GM12878 (cell line): Measurements from ENCODE around the gene OPRL1. TPM values are rescaled to one million over a fixed set of nuclear protein-coding genes. Genes with fewer than 3 reads are reported as not detected.
A peak's percentile ranks its signal among the peaks of the same experiment; 100 is the strongest.

Experiments
- ATAC-seq: fragments of 200-7000 bp; cut with Tn5 transposase; 3 replicates; pipeline ENCODE4 v1.9.1; 2020; ENCODE audit warnings: mild to moderate bottlenecking, moderate library complexity
- BruUV-seq: library from RNA; stranded (reverse); fragments of 400-500 nt; replicated peaks from 2 replicates; lab custom pipeline; 2021; lab: Mats Ljungman, UMichigan
- CTCF ChIA-PET: fragments of 300-600 bp; sonication (Branson Sonifier 250); formaldehyde crosslinking; extraction: SDS; loops from one replicate; lab custom pipeline; 2021; ENCODE audit warnings: inconsistent platforms; lab: Yijun Ruan, JAX
- POLR2A ChIA-PET: fragments of 350-600 bp; formaldehyde crosslinking; extraction: SDS; loops from one replicate; lab custom pipeline; 2021; ENCODE audit warnings: inconsistent platforms; lab: Charles Lee
- RAD21 ChIA-PET: fragments of 300-600 bp; sonication (Branson Sonifier 250); formaldehyde crosslinking; loops from one replicate; lab custom pipeline; 2023; ENCODE audit warnings: antibody characterized with exemption; ENCODE audit not compliant: unreplicated experiment; lab: Charles Lee
- SMC1A ChIA-PET: fragments of 300-600 bp; sonication (Branson Sonifier 250); formaldehyde crosslinking; loops from one replicate; lab custom pipeline; 2023; ENCODE audit not compliant: unreplicated experiment, uncharacterized antibody; lab: Charles Lee
- DNase-seq: peaks from one replicate; pipeline ENCODE4 v3.0.0-alpha.2; 2011; ENCODE audit warnings: low read depth, low spot score
- FAIRE-seq: peaks from 3 replicates; lab custom pipeline; 2011; peaks lifted over from hg19 to GRCh38; lab: Jason Lieb, UNC
- H2AFZ ChIP-seq: 2 replicates; pipeline ENCODE4 v1.6.0; 2011; ENCODE audit warnings: low read depth, low read length, control low read depth; ENCODE audit not compliant: control insufficient read depth
- H3K27ac ChIP-seq: 2 replicates; pipeline ENCODE4 v1.5.1; 2011; ENCODE audit warnings: control low read depth; ENCODE audit not compliant: control insufficient read depth, insufficient read depth
- H3K27me3 ChIP-seq, 2 experiments: replicated peaks in 1 of 2; 2 replicates each; pipeline versions ENCODE4 v1.6.0 to v1.6.1; 2011; ENCODE audit warnings: low read length in 1 of 2; ENCODE audit not compliant: control insufficient read depth in 2 of 2, insufficient read depth in 2 of 2
- H3K36me3 ChIP-seq, 2 experiments: 2 replicates each; pipeline ENCODE4 v1.5.1; 2011; ENCODE audit warnings: low read length in 1 of 2; ENCODE audit not compliant: control insufficient read depth in 2 of 2, insufficient read depth in 2 of 2
- H3K4me1 ChIP-seq: 2 replicates; pipeline ENCODE4 v1.6.1; 2011; ENCODE audit warnings: mild to moderate bottlenecking, low read length, moderate library complexity, mixed read lengths; ENCODE audit not compliant: control insufficient read depth, insufficient read depth
- H3K4me2 ChIP-seq: 2 replicates; pipeline ENCODE4 v1.6.0; 2011; ENCODE audit warnings: control low read depth; ENCODE audit not compliant: control insufficient read depth, insufficient read depth
- H3K4me3 ChIP-seq: fragments of 200-600 bp; sonication (generic); 2 replicates; pipeline ENCODE4 v1.5.1; 2016
- H3K79me2 ChIP-seq: 2 replicates; pipeline ENCODE4 v1.6.0; 2011; ENCODE audit warnings: low read length; ENCODE audit not compliant: control insufficient read depth, insufficient read depth
- H3K9ac ChIP-seq: 2 replicates; pipeline ENCODE4 v1.8.0; 2011; ENCODE audit warnings: low read length, control low read depth, mixed read lengths; ENCODE audit not compliant: control insufficient read depth, insufficient read depth
- H3K9me3 ChIP-seq: replicated peaks from 3 replicates; pipeline ENCODE4 v1.5.1; 2011; ENCODE audit warnings: mild to moderate bottlenecking, low read length; ENCODE audit not compliant: control insufficient read depth, insufficient read depth
- H4K20me1 ChIP-seq: 2 replicates; pipeline ENCODE4 v1.6.0; 2011; ENCODE audit not compliant: control insufficient read depth, insufficient read depth
- CREM ChIP-seq: IDR thresholded peaks from 2 replicates; pipeline ENCODE4 v1.6.1; 2014; ENCODE audit warnings: antibody characterized with exemption, low read depth
- IKZF2 ChIP-seq, 2 experiments: fragments of 450-650 bp; IDR thresholded peaks; 2 replicates each; pipeline ENCODE4 v1.6.1; 2017; ENCODE audit warnings: mild to moderate bottlenecking in 2 of 2, moderate library complexity in 2 of 2
- LARP7 ChIP-seq: fragments of 450-650 bp; IDR thresholded peaks from 2 replicates; pipeline ENCODE4 v1.6.1; 2017; ENCODE audit warnings: mild to moderate bottlenecking
- MEF2B ChIP-seq: fragments of 450-650 bp; IDR thresholded peaks from 2 replicates; pipeline ENCODE4 v1.6.1; 2018; ENCODE audit warnings: mild to moderate bottlenecking, moderate library complexity; ENCODE audit not compliant: partially characterized antibody, poor library complexity, severe bottlenecking
- NFYB ChIP-seq: IDR thresholded peaks from 2 replicates; pipeline ENCODE4 v1.6.1; 2011; ENCODE audit warnings: low read depth, mild to moderate bottlenecking, low read length, improper control_type of control experiment, moderate library complexity; ENCODE audit not compliant: insufficient read depth
- NR2F1 ChIP-seq: fragments of 450-650 bp; conservative IDR thresholded peaks from 2 replicates; pipeline ENCODE4 v1.6.1; 2017; ENCODE audit warnings: mild to moderate bottlenecking
- POU2F2 ChIP-seq: IDR thresholded peaks from 3 replicates; pipeline ENCODE4 v1.6.1; 2011; ENCODE audit warnings: low read depth, mild to moderate bottlenecking, low read length, borderline replicate concordance
- RB1 ChIP-seq: fragments of 450-650 bp; formaldehyde crosslinking; IDR thresholded peaks from 2 replicates; pipeline ENCODE4 v1.6.1; 2017; ENCODE audit warnings: mild to moderate bottlenecking, borderline replicate concordance
- YY1 ChIP-seq: IDR thresholded peaks from 2 replicates; pipeline ENCODE4 v1.6.1; 2011; ENCODE audit warnings: low read depth, mild to moderate bottlenecking, low read length
- WGBS: methylation state at CpG from one replicate; pipeline ENCODE4 v1.1.6; 2016; ENCODE audit warnings: low lambda C conversion rate; ENCODE audit not compliant: insufficient replicate concordance, insufficient coverage; ENCODE audit errors: missing lambda C conversion rate; 5-methylcytosine and 5-hydroxymethylcytosine counted together
- in situ Hi-C: fragments of 300-500 bp; cut with MboI; formaldehyde crosslinking; loops from 9 replicates; pipeline ENCODE4 v1.14.3; 2018; ENCODE audit warnings: mixed read lengths
- intact Hi-C: fragments of 100-400 bp; cut with micrococcal nuclease; formaldehyde crosslinking; loops from one replicate; pipeline ENCODE4 v1.14.2; 2022; ENCODE audit not compliant: unreplicated experiment
- polyA plus RNA-seq, 11 experiments: library from polyadenylated mRNA; depleted of rRNA in 4 of 11; unstranded in 6 of 11; stranded (reverse) in 5 of 11; fragments of >200 nt; fragmentation: Nextera tagmentation in 4 of 11; fragmentation: Illumina TruSeq in 1 of 11; extraction: Ambion mirVana in 4 of 11; extraction: Trizol in 1 of 11; gene quantifications; 1 replicate in 1 of 11; 2 replicates in 10 of 11; pipeline versions ENCODE4 v1.2.1 to v1.2.3, GENCODE V29; 2011 to 2016; ENCODE audit warnings: inconsistent platforms in 2 of 11, missing spikeins in 2 of 11, low read depth in 1 of 11
- total RNA-seq, 4 experiments: library from RNA; depleted of rRNA in 3 of 4; stranded (reverse); fragments of >200 nt in 3 of 4; fragmentation: Illumina TruSeq in 1 of 4; extraction: Trizol in 1 of 4; gene quantifications; 2 replicates each; pipeline versions ENCODE4 v1.2.1 to v1.2.3, GENCODE V29; 2013 to 2021
- TF ChIP-seq, protein P1 (sequence below): fragments of 450-650 bp; IDR thresholded peaks from 2 replicates; pipeline ENCODE4 v1.6.1; 2017; ENCODE audit warnings: mild to moderate bottlenecking, low read depth, inconsistent platforms; ENCODE audit not compliant: poor library complexity, severe bottlenecking

The OPRL1 gene
- total and polyA plus RNA-seq, 10 of the 15 experiments (the other 5 are each of a cell fraction or from before 2014, with no cell fraction given) = 0.04 to 0.41 (median 0.24) TPM; not detected in 1

DNA sequence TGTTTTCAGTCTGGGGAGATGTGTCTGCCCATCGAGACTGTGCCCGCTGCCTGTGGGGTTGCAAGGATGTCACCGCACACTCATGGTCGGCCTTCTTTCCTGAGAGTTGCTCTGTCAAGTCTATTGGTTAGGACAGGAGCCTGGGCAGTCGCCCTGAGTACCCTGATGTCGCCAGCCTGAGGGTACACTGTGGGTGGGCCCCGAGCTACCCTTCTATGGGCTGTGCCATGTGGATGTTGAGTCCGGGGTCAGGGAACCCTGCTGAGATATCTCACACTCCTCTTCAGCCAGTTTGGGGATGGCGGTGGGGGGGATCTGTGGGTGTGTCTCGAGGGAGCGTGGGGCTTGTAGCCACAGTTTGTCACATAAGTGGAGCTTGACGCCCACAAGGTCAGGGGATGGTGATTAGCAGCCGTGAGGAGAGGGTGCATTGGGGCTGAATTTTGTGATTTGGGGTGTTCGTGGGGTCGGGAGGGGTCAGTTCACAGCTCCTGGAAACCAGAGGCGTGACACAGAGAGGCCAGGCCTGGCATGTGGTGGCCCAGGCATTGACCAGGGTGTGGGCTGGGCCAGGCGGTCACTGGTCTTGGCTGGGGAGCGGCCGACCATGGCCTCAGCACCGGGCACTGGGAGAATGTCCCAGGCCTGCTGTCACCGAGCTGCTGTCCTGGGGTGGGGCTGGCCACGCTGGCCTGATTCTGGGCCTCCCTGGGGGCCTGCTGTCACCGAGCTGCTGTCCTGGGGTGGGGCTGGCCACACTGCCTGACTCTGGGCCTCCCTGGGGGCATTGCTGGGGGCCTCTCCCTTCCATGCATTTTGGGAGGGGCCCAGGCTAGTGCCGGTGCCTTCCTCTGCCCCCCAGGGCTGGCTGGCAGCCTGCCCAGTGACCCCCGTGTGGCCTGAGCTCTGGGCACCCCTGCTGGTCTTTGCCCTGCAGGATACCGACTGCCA is 29.1 kb downstream of the OPRL1 start:
- H2AFZ ChIP-seq = no peak overlapping the region
- H3K4me3 ChIP-seq = no peak overlapping the region
- no TSS peak for BruUV-seq
- no peak overlapping the region for H3K4me2 ChIP-seq
- H3K9me3 ChIP-seq = no peaks in the 10 kb centered on the region
- H3K4me1 ChIP-seq = no peaks in the 10 kb centered on the region; the same call in 1 of the 2 replicates
- TF ChIP-seq IKZF2 (IDR thresholded peaks at IDR 0.05) (no peak), LARP7 (no peak), NFYB (no peak), NR2F1 (peak; percentile 66; the same call in 1 of the 2 replicates), YY1 (no peak), POU2F2 (no peak), CREM (no peak), RB1 (no peak), MEF2B (peak; percentile 46)
- TF ChIP-seq, protein P1, sequence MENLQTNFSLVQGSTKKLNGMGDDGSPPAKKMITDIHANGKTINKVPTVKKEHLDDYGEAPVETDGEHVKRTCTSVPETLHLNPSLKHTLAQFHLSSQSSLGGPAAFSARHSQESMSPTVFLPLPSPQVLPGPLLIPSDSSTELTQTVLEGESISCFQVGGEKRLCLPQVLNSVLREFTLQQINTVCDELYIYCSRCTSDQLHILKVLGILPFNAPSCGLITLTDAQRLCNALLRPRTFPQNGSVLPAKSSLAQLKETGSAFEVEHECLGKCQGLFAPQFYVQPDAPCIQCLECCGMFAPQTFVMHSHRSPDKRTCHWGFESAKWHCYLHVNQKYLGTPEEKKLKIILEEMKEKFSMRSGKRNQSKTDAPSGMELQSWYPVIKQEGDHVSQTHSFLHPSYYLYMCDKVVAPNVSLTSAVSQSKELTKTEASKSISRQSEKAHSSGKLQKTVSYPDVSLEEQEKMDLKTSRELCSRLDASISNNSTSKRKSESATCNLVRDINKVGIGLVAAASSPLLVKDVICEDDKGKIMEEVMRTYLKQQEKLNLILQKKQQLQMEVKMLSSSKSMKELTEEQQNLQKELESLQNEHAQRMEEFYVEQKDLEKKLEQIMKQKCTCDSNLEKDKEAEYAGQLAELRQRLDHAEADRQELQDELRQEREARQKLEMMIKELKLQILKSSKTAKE = no peak
- H4K20me1 ChIP-seq = no peaks in the 10 kb centered on the region
- H3K79me2 ChIP-seq = no peaks in the 10 kb centered on the region
- no peak overlapping the region for H3K27ac ChIP-seq
- ChIA-PET CTCF (interaction anchor here (1.0 to 4.6 kb wide), 3 partner anchors 12 to 129 kb away, joined by 3 to 23 read pairs (median 10); partner anchors contain the start of gene LKAAEAR1), POLR2A (interaction anchor here (1.0 to 1.7 kb wide), 2 partner anchors 11 to 30 kb away, joined by 5 read pairs; partner anchors contain the start of genes OPRL1 and RGS19), RAD21 (interaction anchor here (0.9 to 4.9 kb wide), 4 partner anchors 9 to 69 kb away, joined by 3 to 16 read pairs (median 6); partner anchors contain the start of gene LKAAEAR1), SMC1A (interaction anchor here (1.2 to 1.7 kb wide), 3 partner anchors 10 to 31 kb away, joined by 3 to 5 read pairs (median 4); no protein-coding TSS in a partner anchor)
- in situ Hi-C loops (no loop called here), intact Hi-C loops (no loop called here)
- DNase-seq (no peak), ATAC-seq (no peak), FAIRE-seq (no peak)
- no peaks in the 10 kb centered on the region for H3K36me3 ChIP-seq
- 34% methylated on average over 25 of the region's 26 CpGs for WGBS
- peaks cover 0 to 3% of the 10 kb centered on the region in 2 experiments; a peak in 2 of 4 replicates for H3K27me3 ChIP-seq
- no peak overlapping the region for H3K9ac ChIP-seq
